ENCODE data around the gene MAGEA3. TPM values are rescaled to one million over a fixed set of nuclear protein-coding genes. Genes with fewer than 3 reads are reported as not detected.
"Not testable (repeated sequence)": the region's sequence is repeated elsewhere in the genome, so short reads cannot be mapped to it uniquely, and the experiment has no call there.

MAGEA3 gene
- total and polyA plus RNA-seq, 4 donors: not detected

- H3K36me3 ChIP-seq (ENCODE audit: control insufficient read depth in 1 of 2, insufficient read depth in 2 of 2, low read length in 1 of 2); H3K4me3 ChIP-seq (ENCODE audit: low read length in 2 of 2); intact Hi-C loops (cut with DNase I); H3K9me3 ChIP-seq (ENCODE audit: control insufficient read depth, low read length); ATAC-seq (ENCODE audit: low FRiP score); DNase-seq; H3K27me3 ChIP-seq (ENCODE audit: control insufficient read depth in 1 of 2, insufficient read depth in 2 of 2, low read length in 1 of 2); H3K27ac ChIP-seq (ENCODE audit: low read depth in 1 of 2, low read length in 2 of 2); H3K4me1 ChIP-seq (ENCODE audit: control insufficient read depth in 1 of 2, insufficient read depth in 2 of 2, low read length in 2 of 2): not testable (repeated sequence)
- WGBS, 2 donors: 87 to 88% methylated on average over 3 of the region's 3 CpGs
These were observed 23.9 kb upstream of the MAGEA3 start for GRCh38 chrX:152674652-152675051.

DNA sequence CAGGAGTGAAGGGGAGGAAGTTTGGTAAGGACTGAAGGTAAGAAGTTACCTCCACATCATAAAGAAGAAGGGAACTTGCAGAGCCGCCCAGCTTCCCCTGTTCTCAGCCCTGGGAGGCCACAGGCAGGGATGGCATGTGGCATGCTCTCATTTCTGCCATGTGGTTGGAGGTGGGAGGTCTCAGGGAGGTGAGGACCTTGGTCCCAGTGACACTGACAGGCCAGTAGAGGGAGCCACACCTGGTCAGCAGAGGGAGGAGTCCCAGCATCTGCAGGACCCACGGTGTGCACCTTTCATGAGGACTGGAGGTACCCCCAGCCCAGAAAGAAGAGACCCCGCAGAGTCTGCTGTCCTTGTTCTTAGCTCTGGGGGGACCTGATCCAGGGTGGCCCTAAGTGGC is 17.6 kb upstream of the MAGEA3 start:
- ATAC-seq (ENCODE audit: low FRiP score); DNase-seq; H3K9me3 ChIP-seq (ENCODE audit: control insufficient read depth, low read length); H3K4me3 ChIP-seq (ENCODE audit: low read length in 2 of 2); intact Hi-C loops (cut with DNase I); H3K36me3 ChIP-seq (ENCODE audit: control insufficient read depth in 1 of 2, insufficient read depth in 2 of 2, low read length in 1 of 2); H3K4me1 ChIP-seq (ENCODE audit: control insufficient read depth in 1 of 2, insufficient read depth in 2 of 2, low read length in 2 of 2); H3K27ac ChIP-seq (ENCODE audit: low read depth in 1 of 2, low read length in 2 of 2); H3K27me3 ChIP-seq (ENCODE audit: control insufficient read depth in 1 of 2, insufficient read depth in 2 of 2, low read length in 1 of 2): not testable (repeated sequence)
- no CpG with 5 or more reads among the region's 3 CpGs for WGBS, 2 donors

DNA sequence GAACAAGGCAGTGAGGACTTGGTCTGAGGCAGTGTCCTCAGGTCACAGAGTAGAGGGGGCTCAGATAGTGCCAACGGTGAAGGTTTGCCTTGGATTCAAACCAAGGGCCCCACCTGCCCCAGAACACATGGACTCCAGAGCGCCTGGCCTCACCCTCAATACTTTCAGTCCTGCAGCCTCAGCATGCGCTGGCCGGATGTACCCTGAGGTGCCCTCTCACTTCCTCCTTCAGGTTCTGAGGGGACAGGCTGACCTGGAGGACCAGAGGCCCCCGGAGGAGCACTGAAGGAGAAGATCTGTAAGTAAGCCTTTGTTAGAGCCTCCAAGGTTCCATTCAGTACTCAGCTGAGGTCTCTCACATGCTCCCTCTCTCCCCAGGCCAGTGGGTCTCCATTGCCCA is 1.8 kb downstream of the MAGEA3 start:
- H3K27ac ChIP-seq (ENCODE audit: low read depth in 1 of 2, low read length in 2 of 2); H3K36me3 ChIP-seq (ENCODE audit: control insufficient read depth in 1 of 2, insufficient read depth in 2 of 2, low read length in 1 of 2); H3K27me3 ChIP-seq (ENCODE audit: control insufficient read depth in 1 of 2, insufficient read depth in 2 of 2, low read length in 1 of 2); H3K9me3 ChIP-seq (ENCODE audit: control insufficient read depth, low read length); intact Hi-C loops (cut with DNase I); H3K4me3 ChIP-seq (ENCODE audit: low read length in 2 of 2); H3K4me1 ChIP-seq (ENCODE audit: control insufficient read depth in 1 of 2, insufficient read depth in 2 of 2, low read length in 2 of 2); ATAC-seq (ENCODE audit: low FRiP score): not testable (repeated sequence)
- WGBS, 2 donors: 87 to 98% methylated on average over 4 of the region's 5 CpGs
- DNase-seq: peak; percentile 22 to 59

GRCh38 chrX:152706500-152706899 is 7.9 kb downstream of the MAGEA3 start:
- WGBS, 2 donors: 72 to 88% methylated on average over 3 to 4 of the region's 7 CpGs
- H3K4me1 ChIP-seq (ENCODE audit: control insufficient read depth in 1 of 2, insufficient read depth in 2 of 2, low read length in 2 of 2); intact Hi-C loops (cut with DNase I); H3K9me3 ChIP-seq (ENCODE audit: control insufficient read depth, low read length); DNase-seq; ATAC-seq (ENCODE audit: low FRiP score); H3K4me3 ChIP-seq (ENCODE audit: low read length in 2 of 2); H3K36me3 ChIP-seq (ENCODE audit: control insufficient read depth in 1 of 2, insufficient read depth in 2 of 2, low read length in 1 of 2); H3K27me3 ChIP-seq (ENCODE audit: control insufficient read depth in 1 of 2, insufficient read depth in 2 of 2, low read length in 1 of 2); H3K27ac ChIP-seq (ENCODE audit: low read depth in 1 of 2, low read length in 2 of 2): not testable (repeated sequence)

- H3K27ac ChIP-seq (ENCODE audit: low read depth in 1 of 2, low read length in 2 of 2); DNase-seq; H3K4me3 ChIP-seq (ENCODE audit: low read length in 2 of 2); intact Hi-C loops (cut with DNase I); H3K36me3 ChIP-seq (ENCODE audit: control insufficient read depth in 1 of 2, insufficient read depth in 2 of 2, low read length in 1 of 2); ATAC-seq (ENCODE audit: low FRiP score); H3K27me3 ChIP-seq (ENCODE audit: control insufficient read depth in 1 of 2, insufficient read depth in 2 of 2, low read length in 1 of 2); H3K4me1 ChIP-seq (ENCODE audit: control insufficient read depth in 1 of 2, insufficient read depth in 2 of 2, low read length in 2 of 2); H3K9me3 ChIP-seq (ENCODE audit: control insufficient read depth, low read length): not testable (repeated sequence)
- WGBS, 2 donors: no CpG with 5 or more reads among the region's 2 CpGs
These were observed 10.6 kb downstream of the MAGEA3 start, which contains the start of gene CSAG2 for GRCh38 chrX:152709173-152709572. Gene CSAG2 (minus strand): TSS chrX:152709273. CDS start chrX:152709112, 161 bp downstream.

DNA sequence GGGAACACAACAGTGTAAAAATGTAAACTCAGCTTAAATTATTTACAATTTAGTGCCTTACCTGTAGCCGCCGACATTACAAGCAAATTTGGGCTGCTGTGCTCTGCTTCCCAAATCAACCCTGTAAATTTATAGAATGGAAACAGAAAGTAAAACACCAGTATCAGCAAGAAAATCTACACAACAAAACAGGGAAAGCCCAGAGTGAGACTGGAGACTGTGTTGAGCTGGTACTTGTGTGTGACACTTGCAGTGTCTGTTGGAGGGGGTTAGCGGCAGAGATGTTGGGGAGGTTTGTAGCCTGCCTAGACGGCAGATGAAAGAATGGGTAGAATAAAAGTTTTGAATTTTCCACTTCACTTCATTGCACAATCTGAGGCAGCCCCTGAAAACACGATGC is 14.6 kb downstream of the MAGEA3 start:
- H3K9me3 ChIP-seq (ENCODE audit: control insufficient read depth, low read length); DNase-seq; H3K27ac ChIP-seq (ENCODE audit: low read depth in 1 of 2, low read length in 2 of 2); H3K36me3 ChIP-seq (ENCODE audit: control insufficient read depth in 1 of 2, insufficient read depth in 2 of 2, low read length in 1 of 2); H3K4me1 ChIP-seq (ENCODE audit: control insufficient read depth in 1 of 2, insufficient read depth in 2 of 2, low read length in 2 of 2); H3K27me3 ChIP-seq (ENCODE audit: control insufficient read depth in 1 of 2, insufficient read depth in 2 of 2, low read length in 1 of 2); H3K4me3 ChIP-seq (ENCODE audit: low read length in 2 of 2); ATAC-seq (ENCODE audit: low FRiP score); intact Hi-C loops (cut with DNase I): not testable (repeated sequence)
- no CpG with 5 or more reads among the region's 5 CpGs for WGBS, 2 donors

DNA sequence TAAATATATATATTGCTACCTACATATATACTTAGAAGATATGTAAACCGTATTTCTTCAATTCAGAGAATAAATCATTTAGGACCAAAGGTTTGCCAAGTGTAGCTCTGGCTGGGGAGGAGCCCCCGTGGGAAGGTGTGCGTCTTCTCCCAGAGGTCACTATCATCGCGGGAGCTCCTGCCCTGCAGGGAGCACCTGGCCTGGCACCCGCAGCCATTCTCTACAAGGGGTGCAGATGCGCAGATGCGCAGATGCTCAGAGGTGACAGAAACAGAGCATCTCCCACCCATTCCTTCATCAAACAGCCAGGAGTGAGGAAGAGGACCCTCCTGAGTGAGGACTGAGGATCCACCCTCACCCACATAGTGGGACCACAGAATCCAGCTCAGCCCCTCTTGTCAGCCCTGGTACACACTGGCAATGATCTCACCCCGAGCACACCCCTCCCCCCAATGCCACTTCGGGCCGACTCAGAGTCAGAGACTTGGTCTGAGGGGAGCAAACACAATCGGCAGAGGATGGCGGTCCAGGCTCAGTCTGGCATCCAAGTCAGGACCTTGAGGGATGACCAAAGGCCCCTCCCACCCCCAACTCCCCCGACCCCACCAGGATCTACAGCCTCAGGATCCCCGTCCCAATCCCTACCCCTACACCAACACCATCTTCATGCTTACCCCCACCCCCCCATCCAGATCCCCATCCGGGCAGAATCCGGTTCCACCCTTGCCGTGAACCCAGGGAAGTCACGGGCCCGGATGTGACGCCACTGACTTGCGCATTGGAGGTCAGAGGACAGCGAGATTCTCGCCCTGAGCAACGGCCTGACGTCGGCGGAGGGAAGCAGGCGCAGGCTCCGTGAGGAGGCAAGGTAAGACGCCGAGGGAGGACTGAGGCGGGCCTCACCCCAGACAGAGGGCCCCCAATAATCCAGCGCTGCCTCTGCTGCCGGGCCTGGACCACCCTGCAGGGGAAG is 15.5 kb downstream of the MAGEA3 start, which contains the start of gene MAGEA2B:
Gene MAGEA2B, plus strand, starts transcription at position 814 of the 973 bp plus-strand sequence. CDS start 2,479 bp downstream, outside the sequence.
- ATAC-seq (ENCODE audit: low FRiP score); DNase-seq; intact Hi-C loops (cut with DNase I); H3K27ac ChIP-seq (ENCODE audit: low read depth in 1 of 2, low read length in 2 of 2); H3K4me1 ChIP-seq (ENCODE audit: control insufficient read depth in 1 of 2, insufficient read depth in 2 of 2, low read length in 2 of 2); H3K4me3 ChIP-seq (ENCODE audit: low read length in 2 of 2); H3K9me3 ChIP-seq (ENCODE audit: control insufficient read depth, low read length); H3K36me3 ChIP-seq (ENCODE audit: control insufficient read depth in 1 of 2, insufficient read depth in 2 of 2, low read length in 1 of 2); H3K27me3 ChIP-seq (ENCODE audit: control insufficient read depth in 1 of 2, insufficient read depth in 2 of 2, low read length in 1 of 2): not testable (repeated sequence)
- no CpG with 5 or more reads among the region's 35 CpGs for WGBS, 2 donors

DNA sequence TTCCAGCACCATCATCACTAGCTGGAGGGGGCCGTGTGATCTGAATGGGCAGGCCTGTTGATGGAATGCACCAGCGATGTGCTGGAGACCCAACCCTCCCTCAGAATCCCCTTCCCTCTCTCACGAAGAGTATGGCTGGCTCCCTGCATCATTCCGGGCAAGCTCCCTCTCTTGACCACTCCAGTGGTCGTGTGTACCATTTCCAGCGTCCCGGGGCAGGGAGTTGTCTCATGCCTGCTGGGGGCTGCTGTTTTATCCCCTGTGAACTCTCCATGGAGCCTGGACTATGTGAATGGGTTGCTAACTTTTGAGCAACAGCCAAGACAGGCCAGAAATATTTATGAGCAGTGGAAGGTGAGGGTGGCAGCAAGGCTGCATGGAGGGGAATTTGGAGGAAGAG is 26.8 kb downstream of the MAGEA3 start:
- Histone ChIP-seq H3K9me3 (ENCODE audit: control insufficient read depth, low read length) (no peaks in the 10 kb centered on the region), H3K36me3 (ENCODE audit: control insufficient read depth in 1 of 2, insufficient read depth in 2 of 2, low read length in 1 of 2) (no peaks in the 10 kb centered on the region), H3K27ac (ENCODE audit: low read depth in 1 of 2, low read length in 2 of 2) (no peak overlapping the region), H3K4me3 (ENCODE audit: low read length in 2 of 2) (no peak overlapping the region), H3K4me1 (ENCODE audit: control insufficient read depth in 1 of 2, insufficient read depth in 2 of 2, low read length in 2 of 2) (no peaks in the 10 kb centered on the region), H3K27me3 (ENCODE audit: control insufficient read depth in 1 of 2, insufficient read depth in 2 of 2, low read length in 1 of 2) (no peaks in the 10 kb centered on the region)
- WGBS, 2 donors: 61 to 65% methylated on average over 7 of the region's 7 CpGs
- intact Hi-C loops (cut with DNase I): no loop called here
- ATAC-seq (ENCODE audit: low FRiP score) (no peak), DNase-seq (no peak)
